Stimulated activated CD4-positive, alpha-beta T cell treated with anti-CD3 and anti-CD28 coated beads, Interleukin-12 subunit alpha, Interleukin-12 subunit beta, amount 100 ng/mL, for 4 hours (primary cell): Measurements from ENCODE around the gene THOC6.

Experiments
- DNase-seq: peaks from one replicate; pipeline ENCODE4 v3.0.0-alpha.2; 2020

THOC6 gene

DNA sequence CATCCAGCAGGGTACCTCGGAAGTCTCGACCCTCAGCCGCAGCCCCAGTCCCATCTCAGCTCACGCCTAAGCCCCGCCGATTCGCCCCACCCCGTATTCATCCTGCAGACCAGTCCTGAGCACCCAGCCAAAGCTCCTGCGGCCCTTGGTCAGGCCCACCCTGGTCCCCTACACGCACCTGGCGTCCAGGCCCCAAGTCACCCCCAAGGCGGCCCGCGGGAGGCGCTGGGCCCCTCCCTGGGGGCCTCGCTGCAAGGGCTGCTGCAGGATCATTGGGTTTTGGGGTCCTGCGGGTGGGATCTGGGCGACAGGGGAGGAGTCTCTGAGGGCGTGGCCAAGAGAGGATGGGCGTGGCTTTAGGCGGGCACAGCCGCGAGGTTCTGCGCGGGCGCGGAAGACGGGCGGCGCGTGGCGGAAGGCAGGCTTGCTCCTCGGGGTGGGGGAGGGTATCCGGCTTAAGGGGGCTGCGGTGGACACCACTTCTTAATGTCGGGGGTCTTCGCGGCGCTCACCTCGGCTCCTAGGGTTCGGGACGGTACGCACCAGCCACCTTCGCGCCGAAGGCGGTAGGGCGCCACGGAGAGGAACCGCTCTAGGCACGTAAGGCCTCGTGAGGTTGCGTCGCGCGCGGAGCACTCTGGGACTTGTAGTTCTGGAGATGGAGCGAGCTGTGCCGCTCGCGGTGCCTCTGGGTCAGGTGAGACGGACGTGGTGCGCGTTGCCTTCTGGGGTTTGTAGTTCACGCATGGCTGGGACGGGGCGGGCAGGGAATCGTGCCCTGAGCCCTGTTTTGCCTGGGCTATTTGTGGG, at the start of gene THOC6, which contains the start of gene HCFC1R1:
THOC6 (plus strand) TSS at position 367 of the 810 bp plus-strand sequence; CDS start at position 659, 292 bp downstream.
HCFC1R1 (minus strand) TSS at position 274 of the 810 bp plus-strand sequence; CDS start at position 273, 1 bp downstream.
- peak; percentile 94 for DNase-seq

DNA sequence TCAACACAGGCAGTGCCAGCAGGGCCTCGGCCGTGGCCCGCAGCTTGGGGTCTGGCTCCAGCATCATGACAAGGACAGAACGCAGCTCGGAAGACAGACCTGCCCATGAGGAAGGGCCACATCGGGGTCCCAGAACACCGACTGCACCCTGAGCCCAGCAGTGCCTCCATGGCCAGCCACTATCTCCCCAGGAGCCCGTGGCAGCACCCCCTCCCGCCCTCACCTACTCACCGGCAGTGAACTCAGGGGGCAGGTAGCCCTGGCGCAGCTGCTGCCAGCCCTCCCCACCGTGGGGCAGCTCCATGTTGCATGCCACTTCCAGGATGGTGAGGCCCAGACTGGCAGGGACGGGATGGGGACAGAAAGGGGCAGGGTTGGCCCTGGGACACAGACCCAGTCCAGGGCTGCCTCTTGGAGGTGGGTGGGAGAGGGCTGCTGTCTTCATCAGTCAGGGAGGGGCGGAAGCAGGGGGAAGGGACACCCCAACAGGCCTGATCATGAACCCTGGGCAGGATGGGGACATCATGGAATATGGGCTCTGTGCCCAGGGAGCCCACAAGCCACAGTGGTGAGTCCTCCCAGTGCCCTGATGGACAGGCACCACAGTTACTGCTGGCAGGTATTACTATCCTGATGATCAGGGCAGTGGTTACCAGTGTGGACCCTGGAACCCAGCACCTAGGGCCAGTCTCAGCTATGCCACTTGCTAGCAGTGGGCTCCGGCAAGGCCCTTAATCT, 49.3 kb upstream of the THOC6 start:
- DNase-seq: no peak

DNA sequence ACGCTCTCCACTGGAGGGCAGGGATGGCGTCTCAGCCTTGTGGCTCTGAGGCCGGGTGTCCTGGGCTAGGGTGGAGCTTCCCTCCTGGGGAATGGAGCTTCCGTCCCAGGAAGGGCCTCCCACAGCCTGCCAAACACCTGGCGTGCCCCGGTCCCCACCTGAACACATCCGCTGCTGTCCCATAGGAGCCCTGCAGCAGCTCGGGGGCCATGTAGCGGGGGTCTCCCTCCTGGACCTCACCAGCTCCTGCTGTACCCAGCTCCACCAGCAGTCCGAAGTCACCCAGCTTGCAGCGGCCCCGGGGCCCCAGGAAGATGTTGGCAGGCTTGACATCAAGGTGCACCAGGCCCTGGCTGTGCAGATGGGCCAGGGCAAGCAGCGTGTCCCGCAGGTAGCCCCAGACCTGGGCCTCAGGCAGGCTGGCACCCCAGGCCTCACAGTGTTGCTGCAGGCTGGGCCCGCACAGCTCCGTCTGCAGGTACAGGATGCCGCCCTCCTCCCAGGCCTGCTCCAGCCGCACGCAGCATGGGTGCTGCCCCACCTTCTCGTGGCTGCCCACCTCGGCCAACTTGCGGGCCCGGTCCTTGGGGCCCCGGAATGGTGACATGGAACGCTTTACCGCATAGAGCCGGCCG, 48.6 kb upstream of the THOC6 start:
- no peak for DNase-seq

DNA sequence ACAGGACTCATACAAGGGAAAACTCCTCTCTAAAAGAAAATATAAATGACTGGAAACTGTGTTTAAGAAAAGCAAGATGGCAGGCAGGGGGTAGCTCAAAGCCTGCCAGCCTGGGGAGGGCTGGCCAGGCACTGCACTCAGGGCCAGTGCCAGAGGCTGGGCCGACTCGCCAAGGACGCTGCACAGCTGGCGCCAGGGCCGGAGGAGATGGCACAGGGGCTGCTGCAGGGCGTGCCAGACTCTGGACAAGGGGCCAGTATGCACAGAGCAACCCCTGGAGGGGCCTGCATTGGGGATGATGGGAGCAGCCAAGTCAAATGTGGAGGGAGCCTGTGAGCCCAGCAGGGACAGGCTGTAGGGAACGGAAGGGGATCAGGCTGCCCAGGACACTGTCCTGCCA, 47.6 kb upstream of the THOC6 start:
- DNase-seq: no peak

DNA sequence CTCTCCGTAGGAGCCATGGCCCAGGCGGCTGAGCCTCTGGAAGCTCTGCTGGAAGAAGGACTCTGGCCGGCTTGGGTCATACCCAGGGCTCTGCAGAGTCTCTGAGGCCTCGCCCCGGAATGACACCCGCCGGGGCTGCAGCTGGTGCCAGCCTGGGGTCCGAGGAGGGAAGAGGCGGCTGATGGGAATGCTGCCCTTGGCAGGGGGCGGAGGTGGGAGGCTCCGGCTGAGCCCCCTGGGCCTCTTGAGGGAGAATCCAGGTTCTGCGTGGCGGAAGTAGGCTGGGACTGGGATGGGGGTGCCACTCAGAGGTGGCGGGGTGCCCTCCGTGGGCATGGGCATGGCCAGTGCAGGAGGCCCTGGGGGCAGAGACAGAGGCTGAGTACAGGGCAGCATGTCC, 47.2 kb upstream of the THOC6 start:
- no peak for DNase-seq

DNA sequence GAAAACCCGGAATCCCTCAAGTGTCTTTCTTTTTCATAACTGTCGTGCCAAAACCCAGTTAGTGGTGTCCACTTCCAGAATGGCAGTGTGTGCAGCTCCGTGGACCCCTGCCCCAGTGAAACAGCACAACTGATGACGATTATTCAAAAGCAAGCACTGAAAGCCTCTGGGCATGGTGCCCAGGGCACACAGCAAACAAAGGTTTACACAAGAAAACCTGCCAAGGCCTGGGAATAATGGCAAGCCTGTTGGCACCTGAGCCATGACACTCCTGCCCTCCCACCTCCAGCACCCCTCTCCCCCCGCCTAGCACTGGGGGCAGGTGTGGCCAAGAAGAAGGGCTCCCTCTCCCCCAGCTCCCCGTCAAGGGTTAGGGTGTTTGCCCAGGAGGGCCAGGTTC, 46.4 kb upstream of the THOC6 start:
- DNase-seq: no peak

DNA sequence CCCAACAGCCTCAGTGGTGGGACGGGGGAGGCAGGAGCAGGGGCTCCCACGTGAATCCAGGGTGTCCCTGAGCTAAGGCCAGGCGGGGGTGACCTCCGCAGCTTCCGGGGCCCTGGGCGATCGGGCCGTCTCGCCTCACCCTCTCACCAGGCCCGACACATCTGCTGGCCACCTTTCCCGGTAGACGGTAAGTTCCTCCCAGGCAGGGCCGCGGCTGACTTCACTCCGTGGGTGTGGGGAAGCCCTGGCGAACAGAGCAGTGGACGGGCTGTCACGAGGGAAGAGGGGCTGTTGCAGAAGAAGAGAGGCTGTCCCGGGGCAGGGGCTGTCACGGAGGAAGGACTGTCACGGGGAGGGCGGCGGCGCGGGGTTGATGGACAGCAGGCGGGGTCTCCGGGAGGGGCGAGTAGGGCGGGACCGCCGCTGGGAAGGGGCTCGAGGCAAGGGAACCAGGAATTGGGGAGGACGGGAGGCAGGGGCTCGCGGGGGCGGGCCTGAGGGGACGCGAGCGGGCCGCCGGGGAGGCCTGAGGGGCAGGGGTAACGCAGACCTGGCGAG, 44.1 kb upstream of the THOC6 start:
- DNase-seq: no peak

DNA sequence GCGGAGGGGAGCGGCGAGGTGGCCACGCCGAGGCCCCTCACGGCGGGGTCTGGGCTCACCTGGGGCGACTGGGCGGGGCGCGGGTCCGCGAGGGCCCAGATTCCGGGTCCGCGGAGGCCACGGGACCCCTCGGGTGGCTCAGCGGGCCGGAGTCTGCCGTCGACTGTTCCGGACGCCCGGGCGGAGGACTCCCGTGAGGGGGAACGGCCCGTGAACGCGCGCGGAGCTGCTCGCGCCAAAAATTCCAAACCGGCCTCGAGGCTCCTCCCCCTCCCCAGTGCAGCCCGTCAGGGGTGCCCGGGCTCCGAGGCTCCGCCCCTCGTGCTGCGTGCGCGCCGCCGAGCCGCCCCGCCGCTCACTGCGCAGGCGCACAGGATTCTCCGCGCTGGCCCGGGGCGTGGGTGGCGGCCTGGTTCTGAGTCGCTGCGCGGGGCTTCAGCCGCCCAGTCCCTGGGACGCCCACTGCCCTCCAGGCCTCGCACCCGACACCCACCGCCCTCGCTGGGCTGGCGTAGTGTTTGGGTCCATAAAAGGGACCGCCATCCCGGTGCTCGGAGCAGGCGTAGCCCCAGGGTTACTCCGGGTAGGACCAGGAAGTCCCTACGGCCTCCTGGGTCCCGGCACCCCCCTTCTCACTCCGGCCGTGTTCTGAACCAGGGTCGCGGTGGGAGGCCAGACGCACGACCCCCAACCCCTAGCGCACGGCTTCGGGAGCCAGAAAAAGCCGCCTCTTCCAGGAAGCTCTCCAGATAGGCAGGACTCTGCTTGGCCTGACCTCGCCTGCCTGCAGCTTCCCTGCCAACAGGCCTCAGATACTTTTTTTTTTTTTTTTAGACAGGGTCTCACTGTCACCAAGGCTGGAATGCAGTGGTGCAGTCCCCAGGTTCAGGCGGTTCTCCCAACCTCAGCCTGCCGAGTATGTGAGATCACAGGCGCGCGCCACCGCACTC, 43.3 kb upstream of the THOC6 start, which contains the start of gene PKMYT1:
PKMYT1 (minus strand) TSS at position 220 of the 950 bp plus-strand sequence. CDS start 789 bp downstream, outside the sequence.
- DNase-seq: peak; percentile 97

DNA sequence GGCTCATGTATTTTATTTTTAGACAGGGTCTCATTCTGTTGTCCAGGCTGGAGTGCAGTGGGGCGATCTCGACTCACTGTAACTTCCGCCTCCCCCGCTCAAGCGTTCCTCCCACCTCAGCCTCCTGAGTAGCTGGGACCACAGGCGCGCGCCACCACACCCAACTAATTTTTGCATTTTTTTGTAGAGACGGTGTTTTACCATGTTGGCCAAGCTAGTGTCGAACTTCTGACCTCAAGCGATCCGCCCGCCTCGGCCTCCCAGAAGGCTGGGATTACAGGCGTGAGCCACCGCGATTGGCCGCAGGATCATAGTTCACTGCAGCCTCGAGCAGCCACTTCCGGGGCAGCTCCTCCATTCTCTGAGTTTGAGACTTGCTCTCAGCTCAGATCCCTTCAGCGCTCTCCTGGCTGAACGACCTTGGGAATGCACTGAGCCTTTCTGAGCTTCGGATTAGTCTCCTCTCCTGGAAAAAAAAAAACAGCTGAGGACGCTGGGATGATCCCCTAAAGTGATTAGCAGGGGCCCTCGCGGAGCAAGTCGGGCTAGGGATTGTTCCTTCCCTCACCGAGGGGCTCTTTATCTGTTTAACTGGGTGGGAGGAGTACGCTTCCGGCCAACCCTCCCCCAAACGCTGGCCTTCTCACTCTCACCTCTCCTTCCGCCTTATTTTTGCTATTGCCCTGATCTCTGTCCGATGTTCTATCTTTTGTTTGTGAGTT, 42.5 kb upstream of the THOC6 start:
- no peak for DNase-seq

DNA sequence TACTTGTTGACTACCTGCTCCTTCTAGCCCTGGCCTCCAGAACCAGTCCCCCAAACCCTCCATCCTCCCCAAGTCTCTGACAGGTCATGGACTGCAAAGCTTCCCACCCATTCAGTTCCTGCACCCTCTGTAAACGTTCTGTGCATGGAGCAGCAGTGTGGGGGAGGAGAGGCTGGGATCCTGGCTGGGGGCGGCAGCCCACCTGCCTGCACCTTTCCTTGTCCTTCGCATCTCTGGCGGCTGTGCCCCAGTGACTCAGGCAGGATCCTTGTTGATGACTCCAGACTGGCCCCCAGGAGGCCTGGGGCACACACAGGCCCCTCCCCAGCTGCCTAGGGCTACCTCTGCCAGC, 42.0 kb upstream of the THOC6 start:
- DNase-seq: no peak

DNA sequence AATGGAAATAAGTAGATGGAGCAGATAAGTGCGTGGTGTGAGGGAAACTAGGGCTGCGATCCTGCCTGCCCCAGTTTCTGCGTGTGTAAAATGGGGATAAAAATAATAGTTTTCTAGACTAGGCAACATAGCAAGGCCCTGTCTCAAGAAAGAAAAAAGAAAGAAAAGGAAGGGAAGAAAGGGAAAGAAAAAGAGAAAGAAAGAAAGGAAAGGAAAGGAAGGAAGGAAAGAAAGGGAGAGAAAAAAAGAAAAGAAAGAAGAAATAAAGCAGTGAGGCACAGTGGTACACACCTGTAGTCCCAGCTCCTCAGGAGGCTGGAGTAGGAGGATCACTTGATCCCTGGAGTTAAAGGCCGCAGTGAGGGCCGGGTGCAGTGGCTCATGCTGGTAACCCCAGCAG, 41.4 kb upstream of the THOC6 start:
- DNase-seq: no peak

DNA sequence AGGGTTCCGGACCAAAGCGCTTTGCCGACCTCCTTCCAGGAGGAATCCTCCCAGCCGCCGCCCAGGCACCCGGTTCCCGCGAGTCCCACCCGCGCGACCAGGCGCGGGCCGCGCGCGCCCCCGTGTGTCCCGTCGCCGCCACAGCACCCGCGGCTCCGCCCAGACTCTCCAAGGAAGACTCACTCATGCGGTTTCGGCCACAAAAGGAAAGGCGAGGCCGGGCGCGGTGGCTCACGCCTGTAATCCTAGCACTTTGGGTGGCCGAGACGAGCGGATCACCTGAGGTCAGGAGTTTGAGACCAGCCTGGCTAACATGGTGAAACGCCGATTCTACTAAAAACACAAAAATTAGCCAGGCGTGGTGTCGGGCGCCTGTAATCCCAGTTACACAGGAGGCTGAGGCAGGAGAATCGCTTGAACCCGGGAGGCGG, 40.1 kb upstream of the THOC6 start:
- DNase-seq: peak; percentile 71

DNA sequence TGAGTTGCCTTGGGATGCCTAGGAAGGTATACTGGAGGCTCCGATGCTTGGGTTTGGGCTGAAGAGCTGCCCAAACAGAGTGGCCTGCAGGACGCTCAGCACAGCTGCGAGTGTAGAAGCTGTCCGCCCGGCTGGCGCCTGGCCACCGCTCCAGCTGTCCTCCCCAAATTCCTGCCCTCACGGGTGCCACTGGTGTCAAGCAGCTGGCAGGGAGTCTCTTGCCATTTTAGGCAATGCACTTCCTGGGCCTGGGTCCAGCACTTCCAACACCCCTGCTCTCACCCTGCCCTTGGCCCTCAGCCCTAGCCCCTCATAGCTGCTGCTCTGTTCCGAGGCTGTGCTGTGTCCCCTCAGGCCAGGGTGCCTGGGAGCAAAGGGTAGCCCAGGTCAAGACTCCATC, 38.4 kb upstream of the THOC6 start:
- DNase-seq: no peak

DNA sequence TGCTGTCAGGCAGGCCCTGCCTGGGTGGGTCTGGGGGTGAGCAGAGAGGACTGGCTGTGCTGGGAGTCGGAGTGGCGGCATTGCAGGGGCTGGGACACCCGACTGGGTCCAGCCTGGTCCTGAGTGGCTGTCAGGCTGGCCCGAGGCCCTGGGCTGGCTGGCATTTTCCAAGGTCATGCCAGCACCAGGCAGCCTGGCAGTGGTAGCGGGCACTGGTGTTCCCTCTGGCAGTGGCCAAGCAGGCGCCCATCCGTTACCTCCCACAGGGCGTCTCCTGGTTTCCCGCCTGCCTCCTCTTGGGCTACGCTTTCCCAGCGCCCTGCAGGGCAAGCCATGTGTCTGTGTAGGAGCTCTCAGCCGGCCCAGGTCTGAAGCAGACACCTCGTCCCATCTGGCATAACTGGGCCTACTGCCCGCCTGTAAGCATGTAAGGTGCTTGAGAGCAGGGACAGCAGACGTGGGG, 37.9 kb upstream of the THOC6 start:
- no peak for DNase-seq

DNA sequence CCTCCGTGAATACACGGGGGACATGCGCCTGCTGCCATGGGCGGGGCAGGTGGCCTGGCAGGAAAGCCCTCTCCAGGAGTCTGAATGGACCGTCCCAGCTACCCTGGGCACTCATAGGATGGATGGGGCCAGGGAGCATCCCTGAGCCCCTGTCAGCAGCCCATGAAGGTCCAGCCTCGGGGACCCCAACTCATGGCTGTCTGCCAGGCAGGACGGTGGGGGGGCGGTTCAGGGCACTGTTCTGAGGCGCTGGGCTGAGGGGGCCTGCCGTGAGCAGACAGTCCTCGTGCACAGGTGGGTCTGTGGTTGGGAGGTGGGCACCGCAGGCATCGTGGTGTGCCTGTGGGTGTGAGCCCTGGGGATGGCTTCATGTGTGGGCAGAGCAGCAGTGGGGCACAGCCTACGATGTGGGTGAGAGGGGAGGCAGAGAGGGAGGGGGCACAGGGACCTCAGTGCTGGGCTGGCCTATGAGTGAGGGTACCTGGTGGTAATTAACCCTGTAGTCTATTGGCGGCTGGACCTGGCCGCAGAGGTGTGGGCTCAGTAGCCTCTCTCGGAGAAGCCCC, 37.1 kb upstream of the THOC6 start:
- no peak for DNase-seq

DNA sequence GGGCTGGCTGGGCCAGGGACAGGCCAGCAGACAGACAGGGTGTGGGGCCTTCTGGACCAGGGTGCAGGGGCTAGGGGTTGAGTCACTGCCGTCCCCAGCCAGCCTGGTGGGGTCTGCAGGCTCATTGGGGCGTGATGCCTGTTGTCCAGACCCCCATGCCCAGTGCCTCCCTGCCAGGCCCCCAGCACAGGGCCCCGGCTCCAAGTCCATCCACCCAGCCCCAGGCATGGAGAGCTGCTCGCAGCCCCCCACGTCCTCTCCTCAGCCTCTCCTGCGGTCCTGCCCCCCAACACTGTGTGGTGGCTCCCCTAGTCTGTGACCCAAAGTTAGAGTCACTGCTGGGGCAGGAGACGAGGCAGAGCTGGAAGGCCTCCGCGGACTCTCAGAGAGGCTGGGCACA, 36.5 kb upstream of the THOC6 start:
- DNase-seq: no peak

DNA sequence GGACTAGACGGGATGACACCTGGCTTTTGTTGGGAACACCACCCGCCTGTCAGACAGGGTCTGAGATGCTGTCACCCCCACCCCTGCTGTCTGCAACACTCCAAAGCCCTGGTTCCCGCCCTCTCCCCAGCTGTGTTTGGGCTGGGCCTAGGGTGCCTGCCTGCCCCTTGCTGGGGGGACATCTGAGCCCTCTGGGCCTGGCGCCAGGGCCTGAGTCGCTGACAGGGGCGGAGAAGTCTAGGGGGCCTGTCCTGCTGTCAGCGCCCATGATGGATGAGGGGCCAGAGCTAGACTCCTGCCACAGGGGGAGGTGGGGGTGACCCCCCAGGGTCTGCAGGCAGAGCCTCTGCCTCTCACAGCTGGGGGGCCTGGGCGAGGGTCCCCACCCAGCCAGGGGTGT, 36.0 kb upstream of the THOC6 start:
- DNase-seq: no peak

DNA sequence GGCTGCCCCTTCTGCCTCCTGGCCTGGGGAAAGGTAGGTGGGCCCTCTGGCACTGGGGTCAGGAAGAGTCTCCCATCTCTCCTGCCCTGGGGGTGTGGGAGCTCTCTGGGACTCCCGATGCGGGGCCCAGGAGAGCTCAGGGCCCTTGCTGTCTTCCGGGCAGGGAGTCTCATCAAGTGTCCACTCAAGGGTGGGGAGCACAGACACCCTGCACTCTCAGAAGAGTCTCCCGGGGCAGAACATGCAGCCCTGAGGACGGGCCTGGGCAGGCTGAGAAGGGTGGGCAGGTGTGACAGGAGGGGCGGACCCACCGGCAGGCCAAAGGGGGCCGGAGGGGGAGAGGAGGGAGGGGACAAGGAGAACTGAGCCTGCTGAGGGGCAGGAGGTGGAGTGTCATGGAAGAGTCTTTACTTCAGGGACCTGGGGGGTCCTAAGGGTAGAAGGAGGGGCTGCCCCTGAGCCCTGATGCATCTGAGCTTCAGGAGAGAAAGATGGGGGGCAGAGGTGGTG, 35.2 kb upstream of the THOC6 start:
- no peak for DNase-seq

DNA sequence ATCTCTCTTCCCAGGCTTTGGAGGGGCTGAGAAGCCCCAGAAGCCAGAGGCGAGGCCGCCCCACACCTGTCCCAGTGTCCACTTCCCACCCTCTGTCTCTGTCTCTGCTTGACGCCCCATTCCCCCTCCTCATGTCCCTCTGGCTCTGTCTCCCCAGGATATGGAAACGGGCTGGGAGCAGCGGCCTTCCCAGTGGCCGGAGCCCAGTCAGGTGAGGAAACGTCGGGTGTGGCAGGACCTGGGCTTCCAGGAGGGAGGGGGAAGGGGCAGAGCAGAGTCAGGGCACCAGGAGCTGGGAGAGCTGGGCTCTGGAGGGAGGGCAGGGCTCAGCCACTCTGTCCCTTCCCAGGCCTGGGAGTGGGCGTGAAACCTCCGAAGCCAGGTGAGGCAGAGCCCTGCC, 32.9 kb upstream of the THOC6 start:
- no peak for DNase-seq

DNA sequence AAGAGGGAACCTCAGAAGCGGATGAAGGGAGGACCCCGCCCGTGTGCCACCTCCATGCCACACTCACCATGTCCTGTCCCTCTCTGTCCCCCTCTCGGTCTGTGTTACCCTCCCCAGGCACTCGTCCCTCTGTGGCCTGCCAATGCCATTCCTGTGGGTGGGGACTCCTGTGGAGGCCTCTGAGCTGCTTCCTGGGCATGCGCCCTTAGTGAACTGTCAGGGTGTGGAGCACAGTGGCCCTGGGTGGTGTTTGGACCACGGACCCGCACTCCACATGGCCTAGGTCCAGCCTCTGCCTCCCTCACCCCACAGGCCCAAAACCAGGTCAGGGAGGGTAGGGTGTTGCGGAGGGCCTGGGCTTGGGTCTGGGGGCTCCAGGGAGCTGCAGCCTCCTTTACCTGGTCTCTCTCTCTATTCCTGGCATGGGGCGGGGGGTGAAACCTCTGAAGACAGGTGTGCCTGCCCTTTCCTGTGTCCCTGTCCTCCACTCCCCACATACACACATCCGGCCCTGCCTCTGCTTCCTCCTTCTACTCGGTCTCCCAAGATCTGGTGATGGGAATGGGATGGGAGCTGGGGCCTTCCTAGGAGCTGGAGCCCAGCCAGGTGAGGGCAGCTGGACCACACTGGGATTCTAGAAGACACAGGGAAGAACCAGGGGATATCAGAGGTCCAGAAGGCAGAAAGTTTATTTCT, 32.1 kb upstream of the THOC6 start:
- DNase-seq: no peak
